ENCODE data around the gene UBE2D1. TPM values are rescaled to one million over a fixed set of nuclear protein-coding genes. Genes with fewer than 3 reads are reported as not detected.
A peak's percentile ranks its signal among the peaks of the same experiment; 100 is the strongest.

The UBE2D1 gene
- total and polyA plus RNA-seq, 8 donors, result 20.6 to 34.8 (median 33.0) TPM

GRCh38 chr10:58371473-58371872, 36.7 kb downstream of the UBE2D1 start:
- no peaks in the 10 kb centered on the region for H3K9me3 ChIP-seq
- H3K4me1 ChIP-seq, result no peaks in the 10 kb centered on the region
- no peak overlapping the region for H3K4me3 ChIP-seq
- intact Hi-C loops (cut with DNase I), result no loop called here
- no peaks in the 10 kb centered on the region for H3K27me3 ChIP-seq
- no peak overlapping the region for H3K27ac ChIP-seq
- TF ChIP-seq, protein P1, sequence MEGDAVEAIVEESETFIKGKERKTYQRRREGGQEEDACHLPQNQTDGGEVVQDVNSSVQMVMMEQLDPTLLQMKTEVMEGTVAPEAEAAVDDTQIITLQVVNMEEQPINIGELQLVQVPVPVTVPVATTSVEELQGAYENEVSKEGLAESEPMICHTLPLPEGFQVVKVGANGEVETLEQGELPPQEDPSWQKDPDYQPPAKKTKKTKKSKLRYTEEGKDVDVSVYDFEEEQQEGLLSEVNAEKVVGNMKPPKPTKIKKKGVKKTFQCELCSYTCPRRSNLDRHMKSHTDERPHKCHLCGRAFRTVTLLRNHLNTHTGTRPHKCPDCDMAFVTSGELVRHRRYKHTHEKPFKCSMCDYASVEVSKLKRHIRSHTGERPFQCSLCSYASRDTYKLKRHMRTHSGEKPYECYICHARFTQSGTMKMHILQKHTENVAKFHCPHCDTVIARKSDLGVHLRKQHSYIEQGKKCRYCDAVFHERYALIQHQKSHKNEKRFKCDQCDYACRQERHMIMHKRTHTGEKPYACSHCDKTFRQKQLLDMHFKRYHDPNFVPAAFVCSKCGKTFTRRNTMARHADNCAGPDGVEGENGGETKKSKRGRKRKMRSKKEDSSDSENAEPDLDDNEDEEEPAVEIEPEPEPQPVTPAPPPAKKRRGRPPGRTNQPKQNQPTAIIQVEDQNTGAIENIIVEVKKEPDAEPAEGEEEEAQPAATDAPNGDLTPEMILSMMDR (IDR thresholded peaks at IDR 0.05), result no peak
- no peak for ATAC-seq
- DNase-seq, result no peak
- peaks cover 0 to 3% of the 10 kb centered on the region in 2 donors for H3K36me3 ChIP-seq

DNA sequence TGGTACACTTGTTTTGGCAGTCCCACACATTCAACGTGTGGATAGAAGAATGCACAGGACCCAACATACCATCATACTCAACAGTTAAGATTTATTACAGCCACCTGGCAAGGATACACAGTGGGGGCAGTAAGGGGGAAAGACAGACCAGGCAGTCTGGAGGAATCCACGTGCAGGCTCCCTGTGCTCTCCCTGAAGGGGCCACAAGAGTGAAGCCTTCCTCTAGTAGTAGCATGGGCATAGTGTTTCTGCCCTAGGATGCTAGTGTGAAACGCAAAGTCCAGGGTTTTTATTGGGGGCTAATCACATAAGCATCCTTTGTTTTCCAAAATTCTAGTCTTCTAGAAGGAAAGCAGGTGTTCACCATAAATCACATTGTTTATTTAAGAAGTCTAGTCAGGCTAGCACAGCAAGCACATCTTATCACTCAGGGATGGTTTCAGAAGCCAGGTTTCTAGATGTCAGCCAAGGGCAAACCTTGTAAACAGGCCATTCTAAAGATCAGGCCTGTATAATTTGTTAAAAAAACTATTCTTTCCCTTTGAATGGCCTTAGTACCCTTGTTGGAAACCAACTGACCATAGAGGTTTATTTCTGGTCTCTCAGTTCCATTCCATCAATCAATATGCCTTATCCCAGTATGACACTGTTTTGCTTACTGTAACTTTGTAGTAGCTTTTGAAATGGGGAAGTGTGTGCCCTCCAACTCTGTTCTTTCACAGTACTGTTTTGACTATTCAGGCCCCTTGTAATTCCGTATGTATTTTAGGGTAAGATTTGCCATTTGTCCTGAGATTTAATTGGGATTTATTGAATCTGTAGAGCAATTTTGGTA, 38.0 kb downstream of the UBE2D1 start:
- no peaks in the 10 kb centered on the region for H3K36me3 ChIP-seq
- DNase-seq, result no peak
- TF ChIP-seq, protein P1 (IDR thresholded peaks at IDR 0.05), result no peak
- no peak overlapping the region for H3K4me3 ChIP-seq
- H3K4me1 ChIP-seq, result no peaks in the 10 kb centered on the region
- H3K27ac ChIP-seq, result no peak overlapping the region
- intact Hi-C loops (cut with DNase I), result no loop called here
- no peaks in the 10 kb centered on the region for H3K27me3 ChIP-seq
- ATAC-seq, result no peak
- H3K9me3 ChIP-seq, result no peaks in the 10 kb centered on the region

GRCh38 chr10:58373442-58373827, 38.6 kb downstream of the UBE2D1 start:
- DNase-seq, result no peak
- no peak overlapping the region for H3K27ac ChIP-seq
- H3K4me3 ChIP-seq, result no peak overlapping the region
- H3K27me3 ChIP-seq, result no peaks in the 10 kb centered on the region
- H3K4me1 ChIP-seq, result no peaks in the 10 kb centered on the region
- intact Hi-C loops (cut with DNase I), result no loop called here
- no peak for ATAC-seq
- H3K36me3 ChIP-seq, result no peaks in the 10 kb centered on the region
- TF ChIP-seq, protein P1 (IDR thresholded peaks at IDR 0.05), result no peak
- no peaks in the 10 kb centered on the region for H3K9me3 ChIP-seq

DNA sequence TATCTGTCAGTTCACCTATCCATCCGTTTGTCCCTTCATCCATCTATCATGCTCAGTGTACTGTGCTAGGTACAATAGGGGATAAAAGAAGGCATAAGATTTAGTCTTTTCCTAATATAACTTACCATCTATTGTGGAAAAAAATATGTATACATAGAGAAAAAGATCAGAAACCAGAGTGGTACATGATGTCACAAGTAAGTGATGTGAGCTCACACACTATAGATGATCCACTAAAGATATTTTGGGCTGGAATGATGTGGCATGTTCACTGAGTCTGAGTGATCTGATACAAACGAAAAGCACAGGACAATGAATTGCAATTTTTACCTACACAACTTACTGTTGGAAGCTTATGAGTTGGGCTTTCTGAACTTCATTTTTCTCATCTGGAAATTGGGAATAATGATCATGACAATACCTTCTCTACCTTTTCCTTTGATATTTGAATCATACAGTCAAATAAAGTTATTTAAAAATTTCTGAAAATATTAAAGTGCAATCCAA, 47.7 kb downstream of the UBE2D1 start:
- Histone ChIP-seq H3K4me1 (peaks cover 8 to 41% of the 10 kb centered on the region in 2 donors), H3K9me3 (no peaks in the 10 kb centered on the region), H3K36me3 (no peaks in the 10 kb centered on the region), H3K27ac (peak overlapping the region in 1 of 2 donors; percentile 94), H3K27me3 (no peaks in the 10 kb centered on the region), H3K4me3 (no peak overlapping the region)
- TF ChIP-seq, protein P1 (IDR thresholded peaks at IDR 0.05), result no peak
- no peak for DNase-seq
- ATAC-seq, result no peak
- intact Hi-C loops (cut with DNase I), result loop anchor here in 1 of 2 donors (10.0 kb wide), 1 partner anchor 48 kb away; the partner anchor contains the start of gene UBE2D1

DNA sequence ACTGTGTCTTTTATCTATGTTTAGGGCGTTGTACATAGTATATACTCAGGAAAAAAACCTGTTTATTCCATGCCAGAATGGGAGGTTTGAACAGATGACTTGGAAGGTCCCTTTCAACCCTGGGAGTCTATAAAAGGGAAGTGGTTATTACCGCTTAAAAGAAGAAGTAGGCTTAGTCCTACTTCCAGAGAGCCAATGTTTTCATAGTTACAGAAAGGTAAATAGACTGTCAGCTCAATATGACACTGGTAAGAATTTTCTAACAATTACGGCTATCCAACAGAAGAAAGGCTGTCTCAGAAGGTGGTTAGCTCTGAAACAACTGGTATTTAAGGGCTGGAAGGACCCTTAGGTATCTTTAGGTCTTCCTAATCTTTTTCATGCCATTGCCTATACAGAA, 49.3 kb downstream of the UBE2D1 start:
- ATAC-seq, result peak; percentile 46
- peaks cover 4 to 13% of the 10 kb centered on the region in 2 donors for H3K36me3 ChIP-seq
- H3K27ac ChIP-seq, result peak overlapping the region; percentile 87 to 94
- TF ChIP-seq, protein P1 (IDR thresholded peaks at IDR 0.05), result no peak
- no peak for DNase-seq
- peaks cover 8 to 44% of the 10 kb centered on the region in 2 donors for H3K4me1 ChIP-seq
- no peaks in the 10 kb centered on the region for H3K9me3 ChIP-seq
- intact Hi-C loops (cut with DNase I), result loop anchor here in 1 of 2 donors (10.0 kb wide), 1 partner anchor 49 kb away; the partner anchor contains the start of gene UBE2D1
- H3K4me3 ChIP-seq, result peak overlapping the region; percentile 80 to 89
- H3K27me3 ChIP-seq, result no peaks in the 10 kb centered on the region
